ENCODE results near the gene ADIPOR2. TPM values are rescaled to one million over a fixed set of nuclear protein-coding genes. Genes with fewer than 3 reads are reported as not detected.

The ADIPOR2 gene
- total and polyA plus RNA-seq, 2 donors (not counting 1 experiment from before 2014, with no cell fraction given): 43.1 to 46.1 TPM

DNA sequence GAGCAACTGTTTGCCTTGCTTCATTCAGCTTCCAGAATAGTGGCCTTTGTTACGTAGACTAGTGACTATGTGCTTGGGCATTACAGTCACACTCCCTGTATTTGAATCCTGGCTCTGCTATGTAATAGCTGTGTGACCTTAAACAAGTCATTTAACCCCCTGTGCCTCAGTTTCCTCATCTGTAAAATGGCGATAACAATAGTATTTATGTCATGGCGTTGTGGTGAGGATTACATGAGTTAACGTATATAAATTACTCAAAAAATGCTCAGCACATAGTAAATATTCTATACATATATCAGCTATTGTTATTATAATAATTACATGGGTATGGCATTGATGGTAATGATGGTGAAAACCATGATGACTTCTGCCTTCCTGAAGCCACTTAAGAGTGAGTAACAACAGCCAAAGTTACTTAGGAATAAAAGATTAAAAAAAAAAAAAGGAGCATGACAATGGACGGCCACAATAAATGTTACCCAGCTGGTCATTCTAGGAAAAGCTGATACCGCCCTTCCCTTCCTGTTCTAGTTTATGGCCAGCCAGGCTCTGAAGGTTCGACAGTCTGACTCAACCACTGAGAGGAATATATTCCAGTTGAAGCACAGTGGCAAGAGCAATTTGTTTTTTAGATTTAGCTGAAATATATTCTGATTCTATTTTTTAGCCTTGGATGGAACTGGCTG lies 9.9 kb upstream of the ADIPOR2 start:
- Histone ChIP-seq H3K4me2 (ENCODE audit: extremely low read depth, insufficient read depth, low read length) (no peak overlapping the region), H3K27ac (ENCODE audit: insufficient read depth, low read length) (no peak overlapping the region), H3K9me3 (ENCODE audit: control insufficient read depth, insufficient read depth, low read depth, low read length) (no peaks in the 10 kb centered on the region), H3K27me3 (ENCODE audit: control insufficient read depth, insufficient read depth, low read length) (no peaks in the 10 kb centered on the region), H2AFZ (ENCODE audit: low read length) (no peak overlapping the region), H4K20me1 (ENCODE audit: control insufficient read depth, extremely low read depth, insufficient read depth, low read length) (no peaks in the 10 kb centered on the region), H3K36me3 (ENCODE audit: control insufficient read depth, insufficient read depth, low read length) (no peaks in the 10 kb centered on the region), H3K4me3 (replicated peaks in 1 of 4; ENCODE audit: control extremely low read depth in 1 of 4, insufficient read depth in 1 of 4, low read depth in 3 of 4, low read length in 4 of 4) (no peak overlapping the region), H3K4me1 (ENCODE audit: control insufficient read depth, extremely low read depth, insufficient read depth, low read length) (no peaks in the 10 kb centered on the region), H3K9ac (ENCODE audit: insufficient read depth, low read length) (no peak overlapping the region), H3K79me2 (ENCODE audit: control insufficient read depth, insufficient read depth, low read length) (no peaks in the 10 kb centered on the region)
- TF ChIP-seq, protein P1, sequence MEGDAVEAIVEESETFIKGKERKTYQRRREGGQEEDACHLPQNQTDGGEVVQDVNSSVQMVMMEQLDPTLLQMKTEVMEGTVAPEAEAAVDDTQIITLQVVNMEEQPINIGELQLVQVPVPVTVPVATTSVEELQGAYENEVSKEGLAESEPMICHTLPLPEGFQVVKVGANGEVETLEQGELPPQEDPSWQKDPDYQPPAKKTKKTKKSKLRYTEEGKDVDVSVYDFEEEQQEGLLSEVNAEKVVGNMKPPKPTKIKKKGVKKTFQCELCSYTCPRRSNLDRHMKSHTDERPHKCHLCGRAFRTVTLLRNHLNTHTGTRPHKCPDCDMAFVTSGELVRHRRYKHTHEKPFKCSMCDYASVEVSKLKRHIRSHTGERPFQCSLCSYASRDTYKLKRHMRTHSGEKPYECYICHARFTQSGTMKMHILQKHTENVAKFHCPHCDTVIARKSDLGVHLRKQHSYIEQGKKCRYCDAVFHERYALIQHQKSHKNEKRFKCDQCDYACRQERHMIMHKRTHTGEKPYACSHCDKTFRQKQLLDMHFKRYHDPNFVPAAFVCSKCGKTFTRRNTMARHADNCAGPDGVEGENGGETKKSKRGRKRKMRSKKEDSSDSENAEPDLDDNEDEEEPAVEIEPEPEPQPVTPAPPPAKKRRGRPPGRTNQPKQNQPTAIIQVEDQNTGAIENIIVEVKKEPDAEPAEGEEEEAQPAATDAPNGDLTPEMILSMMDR (conservative IDR thresholded peaks at IDR 0.05 in 1 of 2, IDR thresholded peaks at IDR 0.05 in 1 of 2; ENCODE audit: low read depth in 1 of 2, low read length in 2 of 2): no peak
- no peak for TF ChIP-seq EZH2 (IDR thresholded peaks at IDR 0.05; ENCODE audit: low read length, missing control alignments)
- no peak for DNase-seq (ENCODE audit: low read depth in 2 of 2)

DNA sequence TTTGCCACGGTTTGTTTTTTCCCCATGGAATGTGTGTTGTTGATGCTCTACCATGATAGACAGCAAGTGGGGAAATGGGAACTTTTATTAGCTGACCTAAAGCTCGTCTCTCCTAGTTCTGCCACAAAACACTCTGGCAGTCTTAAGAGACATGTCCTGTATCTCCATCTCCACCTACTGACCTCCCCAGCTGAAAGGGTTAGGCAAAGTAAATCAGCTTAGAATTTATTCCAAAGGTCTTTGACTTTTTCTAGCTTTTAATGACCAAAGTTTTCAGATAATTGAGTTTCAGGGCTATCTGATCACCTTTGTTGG lies 9.4 kb upstream of the ADIPOR2 start:
- Histone ChIP-seq H3K9me3 (ENCODE audit: control insufficient read depth, insufficient read depth, low read depth, low read length) (no peaks in the 10 kb centered on the region), H3K79me2 (ENCODE audit: control insufficient read depth, insufficient read depth, low read length) (no peaks in the 10 kb centered on the region), H3K4me1 (ENCODE audit: control insufficient read depth, extremely low read depth, insufficient read depth, low read length) (no peaks in the 10 kb centered on the region), H2AFZ (ENCODE audit: low read length) (no peak overlapping the region), H4K20me1 (ENCODE audit: control insufficient read depth, extremely low read depth, insufficient read depth, low read length) (no peaks in the 10 kb centered on the region), H3K9ac (ENCODE audit: insufficient read depth, low read length) (no peak overlapping the region), H3K36me3 (ENCODE audit: control insufficient read depth, insufficient read depth, low read length) (no peaks in the 10 kb centered on the region), H3K27me3 (ENCODE audit: control insufficient read depth, insufficient read depth, low read length) (no peaks in the 10 kb centered on the region), H3K4me3 (replicated peaks in 1 of 4; ENCODE audit: control extremely low read depth in 1 of 4, insufficient read depth in 1 of 4, low read depth in 3 of 4, low read length in 4 of 4) (no peak overlapping the region), H3K27ac (ENCODE audit: insufficient read depth, low read length) (no peak overlapping the region), H3K4me2 (ENCODE audit: extremely low read depth, insufficient read depth, low read length) (no peak overlapping the region)
- DNase-seq (ENCODE audit: low read depth in 2 of 2): no peak
- no peak for TF ChIP-seq EZH2 (IDR thresholded peaks at IDR 0.05; ENCODE audit: low read length, missing control alignments)

DNA sequence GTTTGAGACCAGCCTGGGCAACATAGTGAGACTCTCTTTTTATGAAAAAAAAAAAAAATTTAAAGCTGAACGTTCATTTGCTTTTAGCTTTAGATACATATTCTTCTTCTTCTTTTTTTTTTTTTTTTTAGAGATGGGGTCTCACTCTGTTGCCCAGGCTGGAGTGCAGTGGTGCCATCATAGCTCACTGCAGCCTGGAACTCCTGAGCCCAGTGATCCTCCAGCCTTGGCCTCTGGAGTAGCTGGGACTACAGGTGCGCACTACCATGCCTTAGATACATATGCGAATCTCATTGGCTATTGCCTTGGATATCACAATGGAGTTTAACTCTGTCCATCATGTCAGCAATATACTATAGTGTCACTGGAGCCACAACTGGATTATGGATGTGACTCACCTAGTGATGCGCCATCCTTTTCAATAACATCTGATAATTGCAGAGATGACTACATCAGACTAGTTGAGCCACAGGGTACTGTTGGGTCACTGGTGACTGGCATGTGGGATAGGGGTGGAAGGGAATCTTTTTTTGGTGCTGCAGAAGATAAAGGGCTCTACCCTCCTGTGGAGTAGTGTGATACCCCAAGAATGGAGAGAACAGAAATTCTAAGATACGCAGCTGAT lies 2.7 kb upstream of the ADIPOR2 start:
- DNase-seq (ENCODE audit: low read depth in 2 of 2): no peak
- Histone ChIP-seq H3K9ac (ENCODE audit: insufficient read depth, low read length) (no peak overlapping the region), H3K9me3 (ENCODE audit: control insufficient read depth, insufficient read depth, low read depth, low read length) (no peaks in the 10 kb centered on the region), H3K79me2 (ENCODE audit: control insufficient read depth, insufficient read depth, low read length) (peaks cover 18% of the 10 kb centered on the region), H4K20me1 (ENCODE audit: control insufficient read depth, extremely low read depth, insufficient read depth, low read length) (no peaks in the 10 kb centered on the region), H3K36me3 (ENCODE audit: control insufficient read depth, insufficient read depth, low read length) (no peaks in the 10 kb centered on the region), H3K27me3 (ENCODE audit: control insufficient read depth, insufficient read depth, low read length) (no peaks in the 10 kb centered on the region), H3K4me1 (ENCODE audit: control insufficient read depth, extremely low read depth, insufficient read depth, low read length) (peaks cover 4% of the 10 kb centered on the region), H3K4me2 (ENCODE audit: extremely low read depth, insufficient read depth, low read length) (no peak overlapping the region), H2AFZ (ENCODE audit: low read length) (no peak overlapping the region), H3K4me3 (replicated peaks in 1 of 4; ENCODE audit: control extremely low read depth in 1 of 4, insufficient read depth in 1 of 4, low read depth in 3 of 4, low read length in 4 of 4) (no peak overlapping the region), H3K27ac (ENCODE audit: insufficient read depth, low read length) (no peak overlapping the region)
- TF ChIP-seq, protein P1 (conservative IDR thresholded peaks at IDR 0.05 in 1 of 2, IDR thresholded peaks at IDR 0.05 in 1 of 2; ENCODE audit: low read depth in 1 of 2, low read length in 2 of 2): no peak
- no peak for TF ChIP-seq EZH2 (IDR thresholded peaks at IDR 0.05; ENCODE audit: low read length, missing control alignments)

All from fibroblast of lung (primary cell).